ENCODE results near the gene PHLDB1. TPM values are rescaled to one million over a fixed set of nuclear protein-coding genes. Genes with fewer than 3 reads are reported as not detected.
A peak's percentile ranks its signal among the peaks of the same experiment; 100 is the strongest.
"Not testable (repeated sequence)": the region's sequence is repeated elsewhere in the genome, so short reads cannot be mapped to it uniquely, and the experiment has no call there.

Gene PHLDB1
- total RNA-seq, 1 donor from 2014 or later: 179 TPM

DNA sequence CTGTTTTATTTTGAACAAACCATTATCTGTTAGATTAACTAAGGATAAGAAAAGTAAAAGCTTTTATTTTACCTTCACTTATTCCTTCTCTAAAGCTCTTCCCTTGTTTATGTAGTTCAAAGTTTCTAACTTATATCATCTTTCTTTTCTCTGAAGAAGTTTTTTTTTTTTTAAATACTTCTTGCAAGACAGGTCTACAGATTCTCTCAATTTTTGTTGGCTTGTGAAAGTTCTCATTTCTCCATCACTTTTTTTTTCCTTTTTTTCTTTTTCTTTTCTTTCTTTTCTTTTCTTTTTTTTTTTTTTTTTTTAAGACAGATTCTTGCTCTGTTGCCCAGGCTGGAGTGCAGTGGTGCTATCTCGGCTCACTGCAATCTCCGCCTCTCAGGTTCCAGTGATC lies 76.8 kb downstream of the PHLDB1 start:
- Histone ChIP-seq H3K79me2 (ENCODE audit: insufficient read depth, low read length) (no peaks in the 10 kb centered on the region), H3K9ac (ENCODE audit: low read length) (no peak overlapping the region), H3K36me3 (ENCODE audit: insufficient read depth, low read length) (no peaks in the 10 kb centered on the region), H3K4me1 (ENCODE audit: insufficient read depth, low read length) (no peaks in the 10 kb centered on the region), H3K4me3 (ENCODE audit: insufficient read depth, low read depth, low read length) (no peak overlapping the region), H3K4me2 (ENCODE audit: low read length) (no peak overlapping the region), H3K27me3 (ENCODE audit: insufficient read depth, low read length) (peaks cover 10% of the 10 kb centered on the region), H3K9me3 (ENCODE audit: insufficient read depth, low read depth, low read length) (no peaks in the 10 kb centered on the region), H4K20me1 (ENCODE audit: insufficient read depth, low read length) (no peaks in the 10 kb centered on the region), H3K27ac (ENCODE audit: low read depth, low read length) (no peak overlapping the region), H2AFZ (ENCODE audit: low read depth, low read length) (no peak overlapping the region)
- no peaks in the 10 kb centered on the region for H3K9me3 Mint-ChIP-seq (ENCODE audit: unreplicated experiment)
- no peaks in the 10 kb centered on the region for H3K36me3 Mint-ChIP-seq (ENCODE audit: low read depth, unreplicated experiment)
- no peak for DNase-seq (ENCODE audit: low read depth)
- FAIRE-seq: no peak
- TF ChIP-seq EZH2 (IDR thresholded peaks at IDR 0.05; ENCODE audit: insufficient read depth, low read length): no peak
- TF ChIP-seq, protein P1, sequence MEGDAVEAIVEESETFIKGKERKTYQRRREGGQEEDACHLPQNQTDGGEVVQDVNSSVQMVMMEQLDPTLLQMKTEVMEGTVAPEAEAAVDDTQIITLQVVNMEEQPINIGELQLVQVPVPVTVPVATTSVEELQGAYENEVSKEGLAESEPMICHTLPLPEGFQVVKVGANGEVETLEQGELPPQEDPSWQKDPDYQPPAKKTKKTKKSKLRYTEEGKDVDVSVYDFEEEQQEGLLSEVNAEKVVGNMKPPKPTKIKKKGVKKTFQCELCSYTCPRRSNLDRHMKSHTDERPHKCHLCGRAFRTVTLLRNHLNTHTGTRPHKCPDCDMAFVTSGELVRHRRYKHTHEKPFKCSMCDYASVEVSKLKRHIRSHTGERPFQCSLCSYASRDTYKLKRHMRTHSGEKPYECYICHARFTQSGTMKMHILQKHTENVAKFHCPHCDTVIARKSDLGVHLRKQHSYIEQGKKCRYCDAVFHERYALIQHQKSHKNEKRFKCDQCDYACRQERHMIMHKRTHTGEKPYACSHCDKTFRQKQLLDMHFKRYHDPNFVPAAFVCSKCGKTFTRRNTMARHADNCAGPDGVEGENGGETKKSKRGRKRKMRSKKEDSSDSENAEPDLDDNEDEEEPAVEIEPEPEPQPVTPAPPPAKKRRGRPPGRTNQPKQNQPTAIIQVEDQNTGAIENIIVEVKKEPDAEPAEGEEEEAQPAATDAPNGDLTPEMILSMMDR (IDR thresholded peaks at IDR 0.05; ENCODE audit: insufficient read depth, low read depth, low read length): no peak
- no peaks in the 10 kb centered on the region for H3K4me1 Mint-ChIP-seq (ENCODE audit: low read depth, unreplicated experiment)
- no peak overlapping the region for H3K27ac Mint-ChIP-seq (ENCODE audit: unreplicated experiment)
- peaks cover 4% of the 10 kb centered on the region for H3K27me3 Mint-ChIP-seq (ENCODE audit: low read depth, unreplicated experiment)
- no peak overlapping the region for H3K4me3 Mint-ChIP-seq (ENCODE audit: unreplicated experiment)

DNA sequence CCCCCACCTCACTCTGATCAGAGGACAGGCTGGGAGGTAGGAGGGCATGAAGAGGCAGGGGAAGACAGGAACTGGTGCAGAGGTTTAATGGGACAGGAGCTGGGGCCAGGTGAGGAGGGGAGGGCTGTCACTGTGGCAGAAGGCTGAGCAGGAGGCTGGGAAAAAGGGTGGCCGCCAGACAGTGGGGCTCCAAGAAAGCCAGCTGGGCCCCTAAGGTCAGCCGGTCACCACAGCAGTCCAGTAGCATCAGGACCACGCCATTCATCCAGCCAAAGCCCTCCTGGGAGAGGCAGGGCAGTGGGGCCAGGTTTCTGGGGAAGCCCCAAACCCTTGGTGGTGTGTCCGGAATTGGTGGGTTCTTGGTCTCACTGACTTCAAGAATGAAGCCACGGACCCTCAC lies 80.5 kb downstream of the PHLDB1 start:
- no peak overlapping the region for H3K9ac ChIP-seq (ENCODE audit: low read length)
- FAIRE-seq: no peak
- peaks cover 17% of the 10 kb centered on the region for H3K4me1 Mint-ChIP-seq (ENCODE audit: low read depth, unreplicated experiment)

DNA sequence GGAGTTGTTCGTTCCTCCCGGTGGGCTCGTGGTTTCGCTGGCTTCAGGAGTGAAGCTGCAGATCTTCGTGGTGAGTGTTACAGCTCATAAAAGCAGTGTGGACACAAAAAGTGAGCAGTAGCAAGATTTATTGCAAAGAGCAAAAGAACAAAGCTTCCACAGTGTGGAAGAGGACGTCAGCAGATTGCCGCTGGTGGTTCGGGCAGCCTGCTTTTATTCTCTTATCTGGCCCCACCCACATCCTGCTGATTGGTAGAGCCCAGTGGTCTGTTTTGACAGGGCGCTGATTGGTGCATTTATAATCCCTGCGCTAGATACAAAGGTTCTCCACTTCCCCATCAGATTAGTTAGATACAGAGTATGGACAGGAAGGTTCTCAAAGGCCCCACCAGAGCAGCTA lies 80.9 kb downstream of the PHLDB1 start:
- Mint-ChIP-seq H3K4me1 (ENCODE audit: low read depth, unreplicated experiment) (peaks cover 21% of the 10 kb centered on the region), H3K4me3 (ENCODE audit: unreplicated experiment) (peak overlapping the region; percentile 10)
- H2AFZ ChIP-seq (ENCODE audit: low read depth, low read length); H3K36me3 ChIP-seq (ENCODE audit: insufficient read depth, low read length); H3K27ac ChIP-seq (ENCODE audit: low read depth, low read length); H3K9me3 ChIP-seq (ENCODE audit: insufficient read depth, low read depth, low read length); H3K9ac ChIP-seq (ENCODE audit: low read length); H3K9me3 Mint-ChIP-seq (ENCODE audit: unreplicated experiment); FAIRE-seq; H3K4me3 ChIP-seq (ENCODE audit: insufficient read depth, low read depth, low read length); H3K4me2 ChIP-seq (ENCODE audit: low read length); H3K79me2 ChIP-seq (ENCODE audit: insufficient read depth, low read length); H3K27ac Mint-ChIP-seq (ENCODE audit: unreplicated experiment); DNase-seq (ENCODE audit: low read depth); H3K27me3 Mint-ChIP-seq (ENCODE audit: low read depth, unreplicated experiment); H3K27me3 ChIP-seq (ENCODE audit: insufficient read depth, low read length); H4K20me1 ChIP-seq (ENCODE audit: insufficient read depth, low read length); H3K36me3 Mint-ChIP-seq (ENCODE audit: low read depth, unreplicated experiment): not testable (repeated sequence)
- peaks cover 16% of the 10 kb centered on the region for H3K4me1 ChIP-seq (ENCODE audit: insufficient read depth, low read length)

More for the DNA sequence above, 80.5 kb downstream of the PHLDB1 start:
- Mint-ChIP-seq H3K27me3 (ENCODE audit: low read depth, unreplicated experiment) (no peaks in the 10 kb centered on the region), H3K36me3 (ENCODE audit: low read depth, unreplicated experiment) (no peaks in the 10 kb centered on the region), H3K27ac (ENCODE audit: unreplicated experiment) (no peak overlapping the region), H3K9me3 (ENCODE audit: unreplicated experiment) (no peaks in the 10 kb centered on the region), H3K4me3 (ENCODE audit: unreplicated experiment) (peak overlapping the region; percentile 10)
- no peaks in the 10 kb centered on the region for H4K20me1 ChIP-seq (ENCODE audit: insufficient read depth, low read length)
- H3K4me3 ChIP-seq (ENCODE audit: insufficient read depth, low read depth, low read length): no peak overlapping the region
- H2AFZ ChIP-seq (ENCODE audit: low read depth, low read length): no peak overlapping the region
- no peaks in the 10 kb centered on the region for H3K79me2 ChIP-seq (ENCODE audit: insufficient read depth, low read length)
- H3K36me3 ChIP-seq (ENCODE audit: insufficient read depth, low read length): no peaks in the 10 kb centered on the region
- H3K27ac ChIP-seq (ENCODE audit: low read depth, low read length): no peak overlapping the region
- TF ChIP-seq EZH2 (IDR thresholded peaks at IDR 0.05; ENCODE audit: insufficient read depth, low read length): no peak
- TF ChIP-seq, protein P1 (IDR thresholded peaks at IDR 0.05; ENCODE audit: insufficient read depth, low read depth, low read length): no peak
- peaks cover 16% of the 10 kb centered on the region for H3K4me1 ChIP-seq (ENCODE audit: insufficient read depth, low read length)
- H3K4me2 ChIP-seq (ENCODE audit: low read length): no peak overlapping the region
- peaks cover 8% of the 10 kb centered on the region for H3K27me3 ChIP-seq (ENCODE audit: insufficient read depth, low read length)
- no peak for DNase-seq (ENCODE audit: low read depth)
- no peaks in the 10 kb centered on the region for H3K9me3 ChIP-seq (ENCODE audit: insufficient read depth, low read depth, low read length)

Data from astrocyte (in vitro differentiated cells and primary cell).